Measurements from ENCODE around the gene RXRA. TPM values are rescaled to one million over a fixed set of nuclear protein-coding genes. Genes with fewer than 3 reads are reported as not detected.

Gene RXRA
- total RNA-seq (46.1 and 50.4 TPM in 2 replicates), polyA plus RNA-seq (32.9 and 41.4 TPM in 2 replicates)

DNA sequence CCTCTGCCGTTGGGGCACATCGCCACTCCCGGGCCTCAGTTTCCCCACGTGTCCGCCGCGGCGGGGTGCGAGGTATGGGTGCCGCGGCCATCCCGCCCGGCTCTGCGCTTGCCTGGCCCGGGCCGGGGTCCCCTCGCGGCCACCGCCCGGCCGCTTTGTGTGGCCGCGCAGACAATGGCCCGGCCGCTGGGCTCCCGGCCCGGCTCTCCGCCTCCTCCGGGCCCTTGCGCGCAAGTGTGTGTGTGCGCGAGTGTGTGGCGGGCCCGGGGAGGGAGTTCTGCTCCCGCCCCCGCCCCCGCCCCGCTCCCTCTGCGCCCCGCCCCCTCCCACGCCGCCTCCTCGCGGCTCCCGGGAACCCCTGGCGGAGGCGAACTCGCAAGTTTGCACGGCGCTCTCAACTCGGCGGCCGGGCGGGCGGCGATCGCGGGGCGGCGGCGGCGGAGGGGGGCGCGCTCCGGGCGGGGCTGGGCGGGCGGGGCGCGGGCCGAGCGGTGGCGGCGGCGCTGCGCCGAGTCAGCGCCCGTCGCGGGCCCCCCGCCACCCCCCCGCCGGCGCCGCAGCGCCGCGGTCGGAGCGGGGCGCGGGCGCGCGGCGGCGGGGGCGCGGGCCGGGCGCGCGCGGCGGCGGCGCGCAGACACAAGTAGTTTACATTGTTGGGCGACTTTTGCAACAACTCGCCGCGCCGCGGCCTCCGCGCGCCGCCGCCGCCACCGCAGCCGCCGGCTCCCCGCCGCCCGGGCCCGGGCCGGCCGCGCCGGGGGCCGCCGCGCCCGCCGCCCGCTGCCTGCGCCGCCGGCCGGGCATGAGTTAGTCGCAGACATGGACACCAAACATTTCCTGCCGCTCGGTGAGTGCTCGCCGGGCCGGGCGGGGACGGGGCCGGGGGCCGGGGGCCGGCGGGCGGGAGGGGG, at the start of gene RXRA:
Gene RXRA, plus strand, starts transcription at position 643 of the 911 bp plus-strand sequence. Its CDS starts 177 bp downstream, at position 820.
- Histone ChIP-seq H3K4me3 (peak within 1 kb of the TSS; percentile 70), H3K27me3 (no peaks in the 10 kb centered on the region), H3K4me1 (ENCODE audit: low read depth) (peaks cover 63% of the 10 kb centered on the region), H3K27ac (peak within 1 kb of the TSS; percentile 96), H3K9me3 (ENCODE audit: low read depth) (no peaks in the 10 kb centered on the region), H3K36me3 (no peaks in the 10 kb centered on the region)
- no peak for TF ChIP-seq CTCF (IDR thresholded peaks at IDR 0.05; ENCODE audit: low read depth, low read length)
- DNase-seq (ENCODE audit: low read depth in 1 of 2, low spot score in 1 of 2) = peak; percentile 93

DNA sequence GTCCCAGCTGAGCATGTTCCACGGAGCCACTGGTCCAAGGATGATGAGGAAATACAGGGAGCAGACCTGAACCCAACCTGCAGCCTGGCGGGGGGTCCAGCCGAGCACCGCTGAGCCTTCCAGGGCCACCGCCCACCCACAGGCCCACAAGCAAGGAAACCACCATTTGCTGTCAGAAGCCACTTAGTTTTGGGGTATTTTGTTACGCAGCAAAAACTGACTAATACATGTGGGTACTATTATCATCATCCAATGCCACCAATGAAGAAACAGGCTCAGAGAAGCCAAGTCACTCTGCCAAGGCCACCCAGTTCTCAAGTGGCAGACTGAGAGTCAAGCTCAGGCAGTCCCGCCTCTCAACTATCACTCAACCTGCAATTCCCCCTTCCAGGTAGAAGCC, 48.0 kb upstream of the RXRA start:
- Histone ChIP-seq H3K27ac (no peak overlapping the region), H3K36me3 (no peaks in the 10 kb centered on the region), H3K9me3 (ENCODE audit: low read depth) (no peaks in the 10 kb centered on the region), H3K4me1 (ENCODE audit: low read depth) (peaks cover 27% of the 10 kb centered on the region), H3K4me3 (no peak overlapping the region), H3K27me3 (no peaks in the 10 kb centered on the region)
- no peak for TF ChIP-seq CTCF (IDR thresholded peaks at IDR 0.05; ENCODE audit: low read depth, low read length)
- DNase-seq (ENCODE audit: low read depth in 1 of 2, low spot score in 1 of 2) = no peak

DNA sequence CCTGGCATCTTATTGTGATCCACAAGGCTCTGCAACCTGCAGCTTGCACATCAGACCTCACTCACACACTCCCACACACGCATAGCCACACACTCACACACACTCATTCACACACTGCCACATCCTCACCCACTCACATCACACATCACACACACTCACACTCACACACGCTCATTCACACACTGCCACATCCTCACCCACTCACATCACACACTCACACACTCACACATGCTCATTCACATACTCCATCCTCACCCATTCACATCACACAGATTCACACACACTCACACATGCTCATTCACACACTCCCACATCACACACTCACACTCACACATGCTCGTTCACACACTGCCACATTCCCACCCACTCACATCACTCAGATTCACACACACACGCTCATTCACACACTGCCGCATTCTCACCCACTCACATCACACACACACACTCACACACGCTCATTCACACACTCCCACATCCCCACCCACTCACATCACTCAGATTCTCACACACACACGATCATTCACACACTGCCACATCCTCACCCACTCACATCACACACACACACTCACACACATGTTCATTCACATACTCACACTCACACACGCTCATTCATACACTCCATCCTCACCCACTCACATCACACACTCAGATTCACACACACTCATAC, 47.1 kb upstream of the RXRA start:
- Histone ChIP-seq H3K36me3 (no peaks in the 10 kb centered on the region), H3K27ac (no peak overlapping the region), H3K27me3 (no peaks in the 10 kb centered on the region), H3K4me3 (no peak overlapping the region), H3K9me3 (ENCODE audit: low read depth) (no peaks in the 10 kb centered on the region), H3K4me1 (ENCODE audit: low read depth) (peaks cover 27% of the 10 kb centered on the region)
- no peak for TF ChIP-seq CTCF (IDR thresholded peaks at IDR 0.05; ENCODE audit: low read depth, low read length)
- DNase-seq (ENCODE audit: low read depth in 1 of 2, low spot score in 1 of 2) = no peak

- Histone ChIP-seq H3K4me3 (no peak overlapping the region), H3K36me3 (no peaks in the 10 kb centered on the region), H3K27ac (no peak overlapping the region), H3K27me3 (no peaks in the 10 kb centered on the region), H3K4me1 (ENCODE audit: low read depth) (peaks cover 13% of the 10 kb centered on the region), H3K9me3 (ENCODE audit: low read depth) (no peaks in the 10 kb centered on the region)
- TF ChIP-seq CTCF (IDR thresholded peaks at IDR 0.05; ENCODE audit: low read depth, low read length) = no peak
- DNase-seq (ENCODE audit: low read depth in 1 of 2, low spot score in 1 of 2) = no peak
Observed at GRCh38 chr9:134282138-134282650, 44.1 kb upstream of the RXRA start.

DNA sequence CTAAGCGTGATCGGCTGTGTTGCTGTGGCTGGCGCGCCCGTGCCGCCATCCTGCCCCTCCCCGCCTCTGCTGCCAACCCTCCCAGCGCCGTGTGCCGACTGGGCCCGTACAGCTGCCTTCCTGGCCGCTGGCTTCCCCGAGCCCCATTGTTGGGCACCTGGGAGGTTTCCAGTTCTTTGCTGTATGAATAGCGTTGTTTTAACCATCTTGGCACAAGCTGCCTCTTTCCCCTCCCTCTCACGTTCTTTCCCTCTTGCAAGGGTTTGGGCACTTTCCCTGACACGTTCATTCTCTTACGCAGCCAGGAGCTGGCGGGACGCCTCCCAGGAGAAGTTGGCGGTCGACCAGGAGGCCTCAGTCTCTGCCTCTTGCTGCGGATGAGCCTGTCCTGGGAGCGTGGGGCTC, 43.1 kb upstream of the RXRA start:
- peaks cover 7% of the 10 kb centered on the region for H3K4me1 ChIP-seq (ENCODE audit: low read depth)
- no peak overlapping the region for H3K27ac ChIP-seq
- DNase-seq (ENCODE audit: low read depth in 1 of 2, low spot score in 1 of 2) = peak in 1 of 2 donors; percentile 93
- H3K27me3 ChIP-seq = no peaks in the 10 kb centered on the region
- TF ChIP-seq CTCF (IDR thresholded peaks at IDR 0.05; ENCODE audit: low read depth, low read length) = no peak
- H3K9me3 ChIP-seq (ENCODE audit: low read depth) = no peaks in the 10 kb centered on the region
- no peak overlapping the region for H3K4me3 ChIP-seq
- no peaks in the 10 kb centered on the region for H3K36me3 ChIP-seq

Data from cardiac muscle cell (in vitro differentiated cells and primary cell).